Mesenchymal stem cell (in vitro differentiated cells and primary cell): ENCODE measurements around the gene CCER1.

Source experiments
- DNase-seq: peaks from one replicate; pipeline ENCODE4 v3.0.0-alpha.2; 2013
- H2AFZ ChIP-seq: one replicate; pipeline ENCODE4 v1.6.1; 2013; ENCODE audit warnings: low read depth, mild to moderate bottlenecking, control low read depth, inconsistent platforms, low read length, moderate library complexity
- H2AK5ac ChIP-seq: 2 replicates; pipeline ENCODE4 v1.6.1; 2013; ENCODE audit warnings: low read length, moderate library complexity, mild to moderate bottlenecking, inconsistent platforms; ENCODE audit not compliant: severe bottlenecking
- H2BK120ac ChIP-seq: one replicate; pipeline ENCODE4 v1.6.1; 2013; ENCODE audit warnings: low read depth, mild to moderate bottlenecking, inconsistent platforms, low read length, moderate library complexity
- H2BK12ac ChIP-seq, 2 experiments: one replicate each; pipeline ENCODE4 v1.6.1; 2013; ENCODE audit warnings: inconsistent platforms in 2 of 2, low read length in 2 of 2, mild to moderate bottlenecking in 2 of 2, moderate library complexity in 2 of 2, control low read depth in 1 of 2
- H2BK15ac ChIP-seq: one replicate; pipeline ENCODE4 v1.6.1; 2013; ENCODE audit warnings: mild to moderate bottlenecking, low read depth, inconsistent platforms; ENCODE audit not compliant: poor library complexity, severe bottlenecking
- H2BK5ac ChIP-seq: 2 replicates; pipeline ENCODE4 v1.6.1; 2013; ENCODE audit warnings: low read depth, mild to moderate bottlenecking, low read length, control low read depth, inconsistent platforms; ENCODE audit not compliant: poor library complexity, severe bottlenecking
- H3K14ac ChIP-seq, 2 experiments: one replicate each; pipeline ENCODE4 v1.6.1; 2013; ENCODE audit warnings: inconsistent platforms in 2 of 2, low read length in 2 of 2, control low read depth in 1 of 2, mild to moderate bottlenecking in 1 of 2, moderate library complexity in 1 of 2
- H3K18ac ChIP-seq, 2 experiments: one replicate each; pipeline ENCODE4 v1.6.1; 2013; ENCODE audit warnings: inconsistent platforms in 2 of 2, low read length in 2 of 2, control low read depth in 1 of 2, low read depth in 1 of 2, mild to moderate bottlenecking in 1 of 2
- H3K23ac ChIP-seq, 2 experiments: one replicate each; pipeline ENCODE4 v1.6.1; 2013; ENCODE audit warnings: inconsistent platforms in 2 of 2, low read length in 2 of 2, mild to moderate bottlenecking in 2 of 2, moderate library complexity in 2 of 2, control low read depth in 1 of 2
- H3K27ac ChIP-seq: 2 replicates; pipeline ENCODE4 v1.5.1; 2013; ENCODE audit warnings: mild to moderate bottlenecking, moderate library complexity, low read length, control low read depth, inconsistent platforms; ENCODE audit not compliant: poor library complexity, severe bottlenecking
- H3K27me3 ChIP-seq, 2 experiments: 2 replicates each; pipeline versions ENCODE4 v1.6.1 to v1.7.0; 2013; ENCODE audit warnings: low read length in 2 of 2, mild to moderate bottlenecking in 2 of 2, moderate library complexity in 2 of 2, control low read depth in 1 of 2, inconsistent platforms in 1 of 2; ENCODE audit not compliant: control insufficient read depth in 1 of 2, insufficient read depth in 1 of 2
- H3K36me3 ChIP-seq, 2 experiments: 2 replicates each; pipeline versions ENCODE4 v1.6.1 to v1.7.0; 2013; ENCODE audit warnings: low read length in 2 of 2, control low read depth in 1 of 2, inconsistent platforms in 1 of 2, low read depth in 1 of 2, mild to moderate bottlenecking in 1 of 2; ENCODE audit not compliant: insufficient read depth in 2 of 2, control insufficient read depth in 1 of 2
- H3K4ac ChIP-seq, 2 experiments: one replicate each; pipeline ENCODE4 v1.6.1; 2013; ENCODE audit warnings: inconsistent platforms in 2 of 2, low read length in 2 of 2, mild to moderate bottlenecking in 2 of 2, moderate library complexity in 2 of 2, control low read depth in 1 of 2, low read depth in 1 of 2
- H3K4me1 ChIP-seq: 2 replicates; pipeline ENCODE4 v1.6.1; 2013; ENCODE audit warnings: low read depth, low read length, control low read depth; ENCODE audit not compliant: control insufficient read depth, insufficient read depth
- H3K4me2 ChIP-seq: 2 replicates; pipeline ENCODE4 v1.6.1; 2013; ENCODE audit warnings: low read length, mild to moderate bottlenecking, inconsistent platforms; ENCODE audit not compliant: poor library complexity, severe bottlenecking
- H3K4me3 ChIP-seq, 2 experiments: 2 replicates each; pipeline versions ENCODE4 v1.5.1 to v1.7.0; 2013; ENCODE audit warnings: low read length in 2 of 2, mild to moderate bottlenecking in 2 of 2, control low read depth in 1 of 2, low read depth in 1 of 2; ENCODE audit not compliant: insufficient read depth in 1 of 2
- H3K79me1 ChIP-seq: replicated peaks from 2 replicates; pipeline ENCODE4 v1.6.1; 2013; ENCODE audit warnings: mild to moderate bottlenecking, control low read depth, low read length, inconsistent platforms; ENCODE audit not compliant: poor library complexity, severe bottlenecking
- H3K9ac ChIP-seq: 2 replicates; pipeline ENCODE4 v1.7.0; 2013; ENCODE audit warnings: mild to moderate bottlenecking, low read length, moderate library complexity
- H3K9me3 ChIP-seq: 2 replicates; pipeline ENCODE4 v1.7.0; 2013; ENCODE audit warnings: mild to moderate bottlenecking, low read length; ENCODE audit not compliant: control insufficient read depth
- H4K8ac ChIP-seq: one replicate; pipeline ENCODE4 v1.6.1; 2013; ENCODE audit warnings: inconsistent platforms, mild to moderate bottlenecking, low read length, moderate library complexity
- H4K91ac ChIP-seq: one replicate; pipeline ENCODE4 v1.6.1; 2013; ENCODE audit warnings: mild to moderate bottlenecking, low read length, inconsistent platforms
- WGBS: methylation state at CpG from one replicate; pipeline ENCODE4 v1.1.7; 2013; ENCODE audit warnings: mixed read lengths; 5-methylcytosine and 5-hydroxymethylcytosine counted together

Gene CCER1

DNA sequence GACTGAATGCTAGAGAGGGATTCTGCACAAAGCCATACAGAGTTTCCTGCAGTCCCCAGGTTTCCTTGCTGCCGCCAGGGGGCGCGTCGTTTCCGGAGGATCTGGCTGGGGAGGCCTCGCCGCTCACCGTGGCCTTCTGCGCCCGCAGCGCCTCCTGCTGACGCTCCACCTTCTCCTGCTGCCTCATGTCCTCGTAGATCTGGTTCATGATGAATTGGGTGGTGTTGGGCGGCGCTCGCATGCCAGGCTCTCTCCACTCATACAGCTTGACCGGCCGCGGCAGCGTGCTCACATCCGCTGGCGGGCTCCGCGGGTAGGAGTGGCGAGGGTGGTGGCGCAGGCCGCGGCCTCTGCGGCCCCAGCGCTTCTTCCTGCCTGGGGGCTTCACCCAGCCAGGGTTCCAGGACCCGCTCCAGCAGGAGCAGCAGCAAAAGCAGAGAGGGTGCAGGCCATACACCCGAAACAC is 987 bp downstream of the CCER1 start:
- H2AFZ ChIP-seq, result no peak overlapping the region
- 74% methylated on average over 32 of the region's 32 CpGs for WGBS
- H3K9ac ChIP-seq, result no peak overlapping the region
- H3K18ac ChIP-seq, result no peak overlapping the region
- H3K14ac ChIP-seq, result no peak overlapping the region
- no peak overlapping the region for H2BK120ac ChIP-seq
- no peaks in the 10 kb centered on the region for H3K27me3 ChIP-seq
- H2BK5ac ChIP-seq, result no peak overlapping the region
- H2AK5ac ChIP-seq, result no peak overlapping the region
- H2BK15ac ChIP-seq, result no peak overlapping the region
- no peak overlapping the region for H4K91ac ChIP-seq
- H3K4me3 ChIP-seq, result no peak overlapping the region
- no peak for DNase-seq
- no peaks in the 10 kb centered on the region for H3K4me1 ChIP-seq
- H4K8ac ChIP-seq, result no peak overlapping the region
- H3K36me3 ChIP-seq, result no peaks in the 10 kb centered on the region
- H3K4ac ChIP-seq, result no peak overlapping the region
- H3K79me1 ChIP-seq, result no peaks in the 10 kb centered on the region
- no peak overlapping the region for H3K23ac ChIP-seq
- no peaks in the 10 kb centered on the region for H3K9me3 ChIP-seq
- H3K27ac ChIP-seq, result no peak overlapping the region
- H2BK12ac ChIP-seq, result no peak overlapping the region
- no peak overlapping the region for H3K4me2 ChIP-seq

DNA sequence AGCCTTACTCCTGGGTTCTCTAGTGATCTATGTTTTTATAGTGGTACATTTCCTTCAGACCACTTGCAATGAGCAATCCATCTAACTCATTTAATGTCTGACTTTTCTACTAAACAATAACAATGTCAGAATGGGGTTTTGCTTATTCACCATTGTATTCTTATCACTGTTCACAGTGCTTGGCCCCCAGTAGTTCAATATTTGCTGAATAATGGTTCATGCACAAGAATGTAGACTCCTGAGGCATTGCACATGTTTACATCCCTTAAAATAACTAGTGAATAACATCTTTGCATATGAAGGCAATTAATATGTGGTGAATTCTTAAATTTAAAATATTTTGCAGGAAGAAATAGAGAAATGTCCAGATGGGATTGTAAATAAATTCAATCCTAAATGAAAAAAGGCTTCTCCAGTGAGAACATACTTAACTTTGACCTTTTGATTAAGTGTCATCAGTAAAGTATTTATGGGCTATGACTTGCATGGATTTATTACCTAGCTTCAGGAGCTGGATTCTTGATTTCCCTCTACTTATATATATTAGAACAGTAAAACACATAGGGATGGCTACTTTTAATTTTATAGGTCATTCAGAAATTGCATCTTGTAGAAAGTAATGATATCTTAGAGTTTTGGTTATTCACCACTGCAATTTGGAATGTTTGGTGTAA is 3.4 kb downstream of the CCER1 start:
- Histone ChIP-seq H3K79me1 (no peaks in the 10 kb centered on the region), H4K8ac (no peak overlapping the region), H3K4me2 (no peak overlapping the region), H3K4me3 (no peak overlapping the region), H4K91ac (no peak overlapping the region), H2BK5ac (no peak overlapping the region), H3K27ac (no peak overlapping the region), H3K14ac (no peak overlapping the region), H2BK120ac (no peak overlapping the region), H2AFZ (no peak overlapping the region), H3K4me1 (no peaks in the 10 kb centered on the region), H2BK15ac (no peak overlapping the region), H3K27me3 (no peaks in the 10 kb centered on the region), H3K9me3 (no peaks in the 10 kb centered on the region), H2AK5ac (no peak overlapping the region), H2BK12ac (no peak overlapping the region), H3K4ac (no peak overlapping the region), H3K9ac (no peak overlapping the region), H3K18ac (no peak overlapping the region), H3K23ac (no peak overlapping the region), H3K36me3 (no peaks in the 10 kb centered on the region)
- no peak for DNase-seq

DNA sequence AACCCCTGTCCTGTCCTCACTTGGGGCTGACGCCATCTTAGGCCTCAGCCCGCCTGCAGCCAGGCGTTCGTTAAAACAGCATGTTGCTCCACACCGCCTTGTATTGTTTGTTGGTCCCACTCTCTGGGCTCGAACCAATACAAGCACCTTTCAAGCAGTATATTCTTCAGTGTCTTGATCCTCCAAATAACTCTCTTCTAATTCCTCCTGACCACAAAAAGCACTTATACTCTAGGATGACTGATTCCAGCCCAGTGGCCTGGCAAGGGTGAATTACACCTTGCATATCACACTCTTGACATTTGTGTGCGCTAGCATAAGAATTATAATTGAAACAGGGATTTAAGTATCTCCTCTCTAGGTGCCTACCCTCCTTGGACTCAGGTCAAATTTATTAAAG is 7.1 kb downstream of the CCER1 start:
- 95% methylated on average over 6 of the region's 7 CpGs for WGBS
- H2BK12ac ChIP-seq, result no peak overlapping the region

DNA sequence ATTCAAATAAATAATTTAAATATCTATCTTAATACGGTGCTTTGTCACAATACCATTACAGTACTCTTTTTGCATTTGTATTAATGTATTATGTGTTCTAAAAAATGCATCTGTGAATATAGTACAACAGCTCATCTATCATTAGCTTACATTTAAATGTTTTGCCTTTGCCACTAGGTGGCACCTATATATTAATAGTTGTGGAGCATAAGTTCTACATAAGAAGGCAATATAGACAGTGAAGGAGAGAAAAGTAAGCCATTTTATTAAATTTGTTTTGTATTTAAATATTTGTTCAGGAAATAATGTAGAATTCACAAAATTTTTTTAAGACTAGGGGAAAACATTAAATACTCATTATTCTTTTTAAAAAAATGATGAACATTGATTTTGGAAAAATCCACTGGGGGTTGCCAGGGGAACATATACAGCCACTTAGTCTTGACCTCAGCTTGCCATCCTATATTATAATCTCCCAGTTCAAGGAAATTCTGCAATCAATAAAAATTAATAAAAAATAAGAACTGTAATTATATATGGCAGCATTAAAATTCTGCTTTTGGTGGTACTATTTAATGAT is 9.8 kb downstream of the CCER1 start:
- H2BK5ac ChIP-seq, result no peak overlapping the region

More for the DNA sequence above, 7.1 kb downstream of the CCER1 start:
- no peak overlapping the region for H3K14ac ChIP-seq
- no peak for DNase-seq
- H3K9ac ChIP-seq, result no peak overlapping the region
- H2AFZ ChIP-seq, result no peak overlapping the region
- H3K4ac ChIP-seq, result no peak overlapping the region
- H2BK5ac ChIP-seq, result no peak overlapping the region
- H3K79me1 ChIP-seq, result no peaks in the 10 kb centered on the region
- H3K18ac ChIP-seq, result no peak overlapping the region
- no peak overlapping the region for H4K91ac ChIP-seq
- H3K23ac ChIP-seq, result no peak overlapping the region
- no peak overlapping the region for H4K8ac ChIP-seq
- no peak overlapping the region for H2BK120ac ChIP-seq
- H3K4me1 ChIP-seq, result no peaks in the 10 kb centered on the region
- no peak overlapping the region for H3K4me3 ChIP-seq
- no peaks in the 10 kb centered on the region for H3K36me3 ChIP-seq
- H2BK15ac ChIP-seq, result no peak overlapping the region
- no peaks in the 10 kb centered on the region for H3K9me3 ChIP-seq
- no peak overlapping the region for H3K4me2 ChIP-seq
- no peak overlapping the region for H2AK5ac ChIP-seq
- no peak overlapping the region for H3K27ac ChIP-seq
- H3K27me3 ChIP-seq, result no peaks in the 10 kb centered on the region

More for the DNA sequence above, 9.8 kb downstream of the CCER1 start:
- no peak overlapping the region for H2BK12ac ChIP-seq
- H4K91ac ChIP-seq, result no peak overlapping the region
- H3K27ac ChIP-seq, result no peak overlapping the region
- no peak overlapping the region for H3K18ac ChIP-seq
- H3K4me3 ChIP-seq, result no peak overlapping the region
- no peaks in the 10 kb centered on the region for H3K79me1 ChIP-seq
- no peak overlapping the region for H4K8ac ChIP-seq
- no peak overlapping the region for H3K14ac ChIP-seq
- H3K9ac ChIP-seq, result no peak overlapping the region
- no peak overlapping the region for H2BK120ac ChIP-seq
- no peak overlapping the region for H2AK5ac ChIP-seq
- no peak overlapping the region for H3K23ac ChIP-seq
- H3K4me1 ChIP-seq, result no peaks in the 10 kb centered on the region
- H3K9me3 ChIP-seq, result no peaks in the 10 kb centered on the region
- H3K27me3 ChIP-seq, result no peaks in the 10 kb centered on the region
- DNase-seq, result peak; percentile 47
- no peak overlapping the region for H2AFZ ChIP-seq
- H3K4me2 ChIP-seq, result no peak overlapping the region
- H3K4ac ChIP-seq, result no peak overlapping the region
- no peaks in the 10 kb centered on the region for H3K36me3 ChIP-seq
- WGBS, result no CpG with 5 or more reads among the region's 1 CpG
- no peak overlapping the region for H2BK15ac ChIP-seq
